PC-9 (cell line): ENCODE results near the gene YIPF1. TPM values are rescaled to one million over a fixed set of nuclear protein-coding genes. Genes with fewer than 3 reads are reported as not detected.
"Not testable (repeated sequence)": the region's sequence is repeated elsewhere in the genome, so short reads cannot be mapped to it uniquely, and the experiment has no call there.

ENCODE experiments used
- BruUV-seq: library from RNA; stranded (reverse); fragments of 400-500 nt; replicated peaks from 2 replicates; lab custom pipeline; 2021; lab: Mats Ljungman, UMichigan
- CTCF ChIA-PET: fragments of 300-600 bp; sonication (Branson Sonifier 250); formaldehyde crosslinking; loops from one replicate; lab custom pipeline; 2022; ENCODE audit warnings: antibody characterized with exemption; lab: Charles Lee
- POLR2A ChIA-PET: fragments of 300-600 bp; sonication (Branson Sonifier 250); formaldehyde crosslinking; loops from one replicate; lab custom pipeline; 2022; ENCODE audit warnings: antibody characterized with exemption; ENCODE audit not compliant: unreplicated experiment; lab: Charles Lee
- DNase-seq, 2 experiments: peaks; one replicate each; pipeline versions ENCODE4 v3.0.0 to v3.0.0-alpha.2; 2015 to 2022; ENCODE audit warnings: mixed read lengths in 1 of 2
- H2AFZ ChIP-seq: fragments of 200-600 bp; sonication (generic); 2 replicates; pipeline ENCODE4 v1.8.1; 2017; ENCODE audit warnings: antibody characterized with exemption
- H3F3A ChIP-seq: fragments of 200-600 bp; sonication (generic); 2 replicates; pipeline ENCODE4 v1.8.1; 2017; ENCODE audit warnings: antibody characterized with exemption, mild to moderate bottlenecking, low read depth; ENCODE audit not compliant: insufficient read depth
- H3K27ac ChIP-seq: fragments of 200-600 bp; sonication (generic); 2 replicates; pipeline ENCODE4 v1.6.1; 2016; ENCODE audit warnings: mixed run types
- H3K27me3 ChIP-seq: fragments of 200-600 bp; sonication (generic); 2 replicates; pipeline ENCODE4 v1.6.1; 2016; ENCODE audit warnings: low read depth, mixed run types; ENCODE audit not compliant: insufficient read depth
- H3K36me3 ChIP-seq: fragments of 200-600 bp; sonication (generic); 2 replicates; pipeline ENCODE4 v1.6.1; 2016; ENCODE audit warnings: low read depth, mixed run types
- H3K4me1 ChIP-seq: fragments of 200-600 bp; sonication (generic); replicated peaks from 2 replicates; pipeline ENCODE4 v1.6.1; 2016; ENCODE audit warnings: mixed run types; ENCODE audit not compliant: insufficient read depth
- H3K4me2 ChIP-seq: fragments of 200-600 bp; sonication (generic); 2 replicates; pipeline ENCODE4 v1.6.1; 2017; ENCODE audit warnings: mixed run types
- H3K4me3 ChIP-seq: fragments of 200-600 bp; sonication (generic); 2 replicates; pipeline ENCODE4 v1.6.1; 2016; ENCODE audit warnings: mixed run types
- H3K79me2 ChIP-seq: fragments of 200-600 bp; sonication (generic); 2 replicates; pipeline ENCODE4 v1.6.1; 2017; ENCODE audit warnings: low read depth, mixed run types
- H3K9me2 ChIP-seq: fragments of 200-600 bp; sonication (generic); 2 replicates; pipeline ENCODE4 v1.8.1; 2017; ENCODE audit warnings: mild to moderate bottlenecking; ENCODE audit not compliant: insufficient read depth
- H3K9me3 ChIP-seq: fragments of 200-600 bp; sonication (generic); 2 replicates; pipeline ENCODE4 v1.8.1; 2016; ENCODE audit warnings: low read depth; ENCODE audit not compliant: insufficient read depth
- H4K20me1 ChIP-seq: fragments of 200-600 bp; sonication (generic); 2 replicates; pipeline ENCODE4 v1.8.1; 2017; ENCODE audit not compliant: insufficient read depth
- CTCF ChIP-seq: fragments of 200-600 bp; sonication (generic); conservative IDR thresholded peaks from 2 replicates; pipeline ENCODE4 v1.6.1; 2017; ENCODE audit warnings: mixed run types, antibody characterized with exemption, mild to moderate bottlenecking, moderate library complexity
- EZH2 ChIP-seq: fragments of 200-600 bp; sonication (generic); IDR thresholded peaks from 2 replicates; pipeline ENCODE4 v1.8.0; 2017; ENCODE audit warnings: antibody characterized with exemption, low read depth
- intact Hi-C: fragments of 100-400 bp; cut with micrococcal nuclease; formaldehyde crosslinking; loops from one replicate; pipeline ENCODE4 v1.10.0; 2022; ENCODE audit not compliant: unreplicated experiment
- total RNA-seq: library from RNA; stranded (reverse); gene quantifications from 2 replicates; pipeline ENCODE4 v1.2.3, GENCODE V29; 2021

YIPF1 gene
- total RNA-seq, 1 experiment from 2014 or later = 23.3 TPM

DNA sequence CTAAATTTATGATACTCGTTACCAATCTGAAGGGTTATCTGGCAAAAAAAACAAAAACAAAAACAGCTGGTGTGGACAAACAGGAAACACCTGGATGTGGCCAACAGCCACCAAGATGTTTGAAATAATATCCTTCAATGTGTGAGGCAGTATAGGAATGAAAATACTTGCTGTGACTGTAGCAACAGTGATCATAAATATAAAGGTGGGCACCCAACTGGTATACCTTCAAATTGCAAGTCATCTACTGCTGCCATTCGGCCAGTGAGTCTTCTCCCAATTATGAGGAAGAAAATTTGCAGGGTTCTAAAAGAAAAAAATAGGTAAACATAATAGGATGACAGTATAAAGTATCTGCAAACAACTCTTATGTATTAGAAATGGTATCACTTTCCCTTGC lies 916 bp downstream of the YIPF1 start:
- TF ChIP-seq EZH2 (no peak), CTCF (no peak)
- ChIA-PET POLR2A (interaction anchor here (0.5 kb wide), 2 partner anchors 17 to 53 kb away, joined by 4 to 12 read pairs; no protein-coding TSS in a partner anchor), CTCF (no interaction called here)
- DNase-seq = peak in 1 of 2 experiments; percentile 56
- Histone ChIP-seq H3K4me1 (peaks cover 25% of the 10 kb centered on the region), H3K36me3 (no peaks in the 10 kb centered on the region), H3K27me3 (no peaks in the 10 kb centered on the region), H3K4me2 (peak overlapping the region; percentile 91), H3K9me2 (no peaks in the 10 kb centered on the region), H3F3A (peaks cover 14% of the 10 kb centered on the region; the same call in 1 of the 2 replicates), H4K20me1 (no peaks in the 10 kb centered on the region), H3K9me3 (0 out of 2 replicates have a peak, but pooled peaks cover 3% of the 10 kb centered on the region), H3K27ac (peak overlapping the region; percentile 81), H3K4me3 (peak overlapping the region; percentile 83), H3K79me2 (peaks cover 6% of the 10 kb centered on the region), H2AFZ (no peak overlapping the region)
- intact Hi-C loops = loop anchor here (2.0 kb wide), 1 partner anchor 68 kb away; no protein-coding TSS in a partner anchor
- BruUV-seq = no TSS peak

GRCh38 chr1:53883600-53883999 lies 6.0 kb downstream of the YIPF1 start:
- H3K9me2 ChIP-seq, H3K4me1 ChIP-seq, intact Hi-C loops, H3K4me2 ChIP-seq, H3K27ac ChIP-seq, POLR2A ChIA-PET, DNase-seq, CTCF ChIA-PET, H3K27me3 ChIP-seq, BruUV-seq, H3K9me3 ChIP-seq, H2AFZ ChIP-seq, H3F3A ChIP-seq, H3K36me3 ChIP-seq, H3K79me2 ChIP-seq, H3K4me3 ChIP-seq, H4K20me1 ChIP-seq: not testable (repeated sequence)

DNA sequence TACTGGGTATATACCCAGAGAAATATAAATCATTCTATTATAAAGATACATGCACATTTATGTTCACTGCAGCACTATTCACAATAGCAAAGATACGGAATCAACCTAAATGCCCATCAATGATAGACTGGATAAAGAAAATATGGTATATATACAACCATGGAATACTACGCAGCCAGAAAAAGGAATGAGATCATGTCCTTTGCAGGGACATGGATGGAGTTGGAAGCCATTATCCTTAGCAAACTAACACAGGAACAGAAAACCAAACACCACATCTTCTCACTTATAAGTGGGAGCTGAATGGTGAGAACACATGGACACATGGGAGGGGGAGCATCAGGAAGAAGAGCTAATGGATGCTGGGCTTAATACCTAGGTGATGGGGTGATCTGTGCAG lies 7.7 kb downstream of the YIPF1 start:
- not testable (repeated sequence) for H3K4me3 ChIP-seq, H3K27ac ChIP-seq, BruUV-seq

GRCh38 chr1:53878492-53879105 lies 11.0 kb downstream of the YIPF1 start:
- no peaks in the 10 kb centered on the region for H3K4me1 ChIP-seq
- no peaks in the 10 kb centered on the region for H3K9me3 ChIP-seq
- H3K27ac ChIP-seq = no peak overlapping the region
- H3K9me2 ChIP-seq = no peaks in the 10 kb centered on the region
- CTCF ChIA-PET = interaction anchor here (0.6 to 1.1 kb wide), 5 partner anchors 18 to 81 kb away, joined by 3 to 5 read pairs (median 3); no protein-coding TSS in a partner anchor
- H3K4me2 ChIP-seq = no peak overlapping the region
- peak in 1 of 2 experiments; percentile 63 for DNase-seq
- no peaks in the 10 kb centered on the region for H3K79me2 ChIP-seq
- intact Hi-C loops = loop anchor here (1.0 to 5.0 kb wide), 2 partner anchors 71 to 934 kb away; no protein-coding TSS in a partner anchor
- POLR2A ChIA-PET = interaction anchor here (0.5 kb wide), 1 partner anchor 67 kb away, joined by 3 read pairs; the partner anchor contains the start of gene IFT25
- H2AFZ ChIP-seq = no peak overlapping the region
- H4K20me1 ChIP-seq = no peaks in the 10 kb centered on the region
- peaks cover 3% of the 10 kb centered on the region; the same call in 1 of the 2 replicates for H3F3A ChIP-seq
- peaks cover 20% of the 10 kb centered on the region; the same call in 1 of the 2 replicates for H3K36me3 ChIP-seq
- H3K4me3 ChIP-seq = no peak overlapping the region
- no TSS peak for BruUV-seq
- TF ChIP-seq CTCF (peak; percentile 83), EZH2 (no peak)
- H3K27me3 ChIP-seq = no peaks in the 10 kb centered on the region

More for the DNA sequence above, 7.7 kb downstream of the YIPF1 start:
- H3K79me2 ChIP-seq, H3K4me1 ChIP-seq, H3K9me3 ChIP-seq, H3K36me3 ChIP-seq, H3K27me3 ChIP-seq, H2AFZ ChIP-seq, POLR2A ChIA-PET, H3F3A ChIP-seq, H3K4me2 ChIP-seq, H4K20me1 ChIP-seq, intact Hi-C loops, H3K9me2 ChIP-seq, DNase-seq: not testable (repeated sequence)
- CTCF ChIA-PET = interaction anchor here (0.6 kb wide), 2 partner anchors 78 to 95 kb away, joined by 4 to 5 read pairs; no protein-coding TSS in a partner anchor

DNA sequence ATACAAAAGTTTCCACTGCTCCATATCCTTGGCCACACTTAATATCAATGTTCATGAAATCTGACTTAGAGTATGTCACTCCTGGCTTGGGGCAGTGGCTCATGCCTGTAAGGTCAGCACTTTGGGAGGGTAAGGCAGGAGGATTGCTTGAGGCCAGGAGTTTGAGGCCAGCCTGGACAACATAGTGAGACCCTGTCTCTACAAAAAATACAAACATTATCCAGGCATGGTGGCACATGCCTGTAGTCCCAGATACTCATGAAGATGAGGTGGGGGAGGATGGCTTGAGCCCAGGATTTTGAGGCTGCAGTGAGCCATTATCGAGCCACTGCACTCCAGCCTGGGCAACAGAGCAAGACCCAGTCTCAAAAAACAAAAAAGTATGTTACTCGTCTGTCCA lies 14.4 kb downstream of the YIPF1 start:
- H3K4me2 ChIP-seq, H3K4me1 ChIP-seq, H3K27me3 ChIP-seq, H3F3A ChIP-seq, CTCF ChIA-PET, H3K79me2 ChIP-seq, POLR2A ChIA-PET, H3K9me2 ChIP-seq, H2AFZ ChIP-seq, H3K4me3 ChIP-seq, H3K27ac ChIP-seq, H4K20me1 ChIP-seq, H3K9me3 ChIP-seq, BruUV-seq, DNase-seq: not testable (repeated sequence)
- peaks cover 20% of the 10 kb centered on the region; the same call in 1 of the 2 replicates for H3K36me3 ChIP-seq
- intact Hi-C loops = loop anchor here (5.0 kb wide), 1 partner anchor 937 kb away; no protein-coding TSS in a partner anchor
